CD14-positive monocyte (primary cell): Measurements from ENCODE around the gene HS1BP3. TPM values are rescaled to one million over a fixed set of nuclear protein-coding genes. Genes with fewer than 3 reads are reported as not detected.

ENCODE experiments used
- DNase-seq, 3 donors: peaks; one replicate each; pipeline ENCODE4 v3.0.0-alpha.2; 2011 to 2022
- H2AFZ ChIP-seq: 2 replicates; pipeline ENCODE4 v1.6.0; 2012; ENCODE audit warnings: mild to moderate bottlenecking, low read depth, low read length, inconsistent platforms; ENCODE audit not compliant: insufficient read depth, poor library complexity, severe bottlenecking
- H3K27ac ChIP-seq, 2 donors: 1 replicate in 1 of 2; 2 replicates in 1 of 2; pipeline ENCODE4 v1.5.1; 2012 to 2013; ENCODE audit warnings: low read length in 2 of 2, control low read depth in 1 of 2, inconsistent platforms in 1 of 2, low read depth in 1 of 2, mild to moderate bottlenecking in 1 of 2
- H3K27me3 ChIP-seq, 2 donors: one replicate each; pipeline versions ENCODE4 v1.6.0 to v1.6.1; 2011 to 2013; ENCODE audit warnings: low read length in 2 of 2; ENCODE audit not compliant: control insufficient read depth in 2 of 2, insufficient read depth in 2 of 2
- H3K36me3 ChIP-seq, 2 donors: replicated peaks in 1 of 2; 1 replicate in 1 of 2; 2 replicates in 1 of 2; pipeline versions ENCODE4 v1.5.1 to v1.6.1; 2012 to 2013; ENCODE audit warnings: low read length in 2 of 2, control low read depth in 1 of 2, inconsistent platforms in 1 of 2, mild to moderate bottlenecking in 1 of 2; ENCODE audit not compliant: insufficient read depth in 2 of 2, control insufficient read depth in 1 of 2
- H3K4me1 ChIP-seq, 2 donors: 1 replicate in 1 of 2; 2 replicates in 1 of 2; pipeline versions ENCODE4 v1.5.1 to v1.6.1; 2012 to 2013; ENCODE audit warnings: low read length in 2 of 2, control low read depth in 1 of 2, inconsistent platforms in 1 of 2, mild to moderate bottlenecking in 1 of 2, moderate library complexity in 1 of 2; ENCODE audit not compliant: insufficient read depth in 2 of 2, control insufficient read depth in 1 of 2
- H3K4me2 ChIP-seq: replicated peaks from 2 replicates; pipeline ENCODE3; 2012; ENCODE audit warnings: low read length, moderate library complexity, mild to moderate bottlenecking; ENCODE audit not compliant: poor library complexity, severe bottlenecking; ENCODE audit errors: extremely low read depth
- H3K4me3 ChIP-seq, 3 experiments: fragments of 200-600 bp in 1 of 3; sonication (generic) in 1 of 3; replicated peaks in 1 of 3; 1 replicate in 2 of 3; 2 replicates in 1 of 3; pipeline ENCODE4 v1.5.1; 2011 to 2013; ENCODE audit warnings: low read length in 3 of 3, mild to moderate bottlenecking in 3 of 3, control low read depth in 2 of 3, low read depth in 2 of 3, inconsistent platforms in 1 of 3, moderate library complexity in 1 of 3
- H3K79me2 ChIP-seq: 2 replicates; pipeline ENCODE4 v1.6.0; 2012; ENCODE audit warnings: mild to moderate bottlenecking, control low read depth, inconsistent platforms, low read length, moderate library complexity; ENCODE audit not compliant: insufficient read depth
- H3K9ac ChIP-seq: 2 replicates; pipeline ENCODE4 v1.6.0; 2017; ENCODE audit warnings: low read length, mild to moderate bottlenecking; ENCODE audit not compliant: insufficient read depth, poor library complexity, severe bottlenecking
- H3K9me3 ChIP-seq, 2 donors: replicated peaks in 1 of 2; 1 replicate in 1 of 2; 2 replicates in 1 of 2; pipeline versions ENCODE4 v1.5.1 to v1.6.1; 2012 to 2013; ENCODE audit warnings: low read length in 2 of 2, control low read depth in 1 of 2; ENCODE audit not compliant: control insufficient read depth in 1 of 2, insufficient read depth in 1 of 2
- H4K20me1 ChIP-seq: 2 replicates; pipeline ENCODE4 v1.6.0; 2012; ENCODE audit warnings: mild to moderate bottlenecking, low read length, control low read depth, moderate library complexity; ENCODE audit not compliant: insufficient read depth
- H3K27ac Mint-ChIP-seq, 7 donors: one replicate each; pipeline ENCODE4 v1.8.0; 2020; ENCODE audit warnings: mild to moderate bottlenecking in 7 of 7, mixed read lengths in 7 of 7, moderate library complexity in 6 of 7, inconsistent platforms in 2 of 7
- H3K27me3 Mint-ChIP-seq, 3 donors: one replicate each; pipeline ENCODE4 v1.8.0; 2021 to 2022; ENCODE audit warnings: low read depth in 3 of 3, mild to moderate bottlenecking in 3 of 3, mixed read lengths in 3 of 3, moderate library complexity in 3 of 3, inconsistent platforms in 1 of 3
- H3K36me3 Mint-ChIP-seq, 2 donors: one replicate each; pipeline ENCODE4 v1.8.0; 2020; ENCODE audit warnings: mixed read lengths in 2 of 2, inconsistent platforms in 1 of 2, mild to moderate bottlenecking in 1 of 2
- H3K4me1 Mint-ChIP-seq: one replicate; pipeline ENCODE4 v1.8.0; 2020; ENCODE audit warnings: mild to moderate bottlenecking, mixed read lengths
- H3K4me3 Mint-ChIP-seq, 2 donors: one replicate each; pipeline ENCODE4 v1.8.0; 2020; ENCODE audit warnings: mild to moderate bottlenecking in 2 of 2, mixed read lengths in 2 of 2, moderate library complexity in 1 of 2
- H3K9me3 Mint-ChIP-seq, 7 donors: one replicate each; pipeline ENCODE4 v1.8.0; 2020 to 2022; ENCODE audit warnings: mixed read lengths in 7 of 7, mild to moderate bottlenecking in 6 of 7, moderate library complexity in 6 of 7, inconsistent platforms in 2 of 7
- WGBS: methylation state at CpG from one replicate; pipeline ENCODE4 v1.1.5; 2013; ENCODE audit warnings: missing lambda C conversion rate; ENCODE audit not compliant: insufficient coverage; 5-methylcytosine and 5-hydroxymethylcytosine counted together
- intact Hi-C, 2 donors: fragments of 100-400 bp; cut with micrococcal nuclease; formaldehyde crosslinking; loops; one replicate each; pipeline versions ENCODE4 v1.15.0 to v1.15.1; 2023
- polyA plus RNA-seq, 3 donors: library from polyadenylated mRNA; depleted of rRNA in 1 of 3; unstranded in 2 of 3; stranded (reverse) in 1 of 3; fragments of 300-500 nt in 2 of 3; fragments of >200 nt in 1 of 3; fragmentation: Illumina TruSeq in 2 of 3; gene quantifications; 1 replicate in 2 of 3; 2 replicates in 1 of 3; pipeline ENCODE4 v1.2.3, GENCODE V29; 2012 to 2021
- TF ChIP-seq, protein P1 (sequence below): fragments of 200-600 bp; IDR thresholded peaks from one replicate; pipeline ENCODE4 v1.8.0; 2022; ENCODE audit warnings: antibody characterized with exemption, mild to moderate bottlenecking

HS1BP3 gene
- polyA plus RNA-seq, 3 donors: 45.1 to 48.9 (median 45.4) TPM

- Histone ChIP-seq H4K20me1 (no peaks in the 10 kb centered on the region), H3K27me3 (no peaks in the 10 kb centered on the region), H3K36me3 (no peaks in the 10 kb centered on the region), H3K9ac (no peak overlapping the region), H3K4me3 (no peak overlapping the region), H2AFZ (no peak overlapping the region), H3K4me1 (peaks cover 35 to 49% of the 10 kb centered on the region in 2 donors), H3K4me2 (no peak overlapping the region), H3K9me3 (no peaks in the 10 kb centered on the region), H3K27ac (no peak overlapping the region), H3K79me2 (no peaks in the 10 kb centered on the region)
- Mint-ChIP-seq H3K4me3 (no peak overlapping the region), H3K27ac (peak overlapping the region in 4 of 7 donors; percentile 3 to 62 (median 31)), H3K9me3 (peaks cover 0 to 2% (median 0%) of the 10 kb centered on the region in 7 donors), H3K4me1 (peaks cover 50% of the 10 kb centered on the region), H3K27me3 (peaks cover under 1 to 7% (median 5%) of the 10 kb centered on the region in 3 donors), H3K36me3 (peaks cover 5 to 13% of the 10 kb centered on the region in 2 donors)
- TF ChIP-seq, protein P1, sequence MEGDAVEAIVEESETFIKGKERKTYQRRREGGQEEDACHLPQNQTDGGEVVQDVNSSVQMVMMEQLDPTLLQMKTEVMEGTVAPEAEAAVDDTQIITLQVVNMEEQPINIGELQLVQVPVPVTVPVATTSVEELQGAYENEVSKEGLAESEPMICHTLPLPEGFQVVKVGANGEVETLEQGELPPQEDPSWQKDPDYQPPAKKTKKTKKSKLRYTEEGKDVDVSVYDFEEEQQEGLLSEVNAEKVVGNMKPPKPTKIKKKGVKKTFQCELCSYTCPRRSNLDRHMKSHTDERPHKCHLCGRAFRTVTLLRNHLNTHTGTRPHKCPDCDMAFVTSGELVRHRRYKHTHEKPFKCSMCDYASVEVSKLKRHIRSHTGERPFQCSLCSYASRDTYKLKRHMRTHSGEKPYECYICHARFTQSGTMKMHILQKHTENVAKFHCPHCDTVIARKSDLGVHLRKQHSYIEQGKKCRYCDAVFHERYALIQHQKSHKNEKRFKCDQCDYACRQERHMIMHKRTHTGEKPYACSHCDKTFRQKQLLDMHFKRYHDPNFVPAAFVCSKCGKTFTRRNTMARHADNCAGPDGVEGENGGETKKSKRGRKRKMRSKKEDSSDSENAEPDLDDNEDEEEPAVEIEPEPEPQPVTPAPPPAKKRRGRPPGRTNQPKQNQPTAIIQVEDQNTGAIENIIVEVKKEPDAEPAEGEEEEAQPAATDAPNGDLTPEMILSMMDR: no peak
- WGBS: 79% methylated on average over 4 of the region's 9 CpGs
- intact Hi-C loops: no loop called here
- DNase-seq: no peak
Measured at GRCh38 chr2:20596973-20597859, 53.7 kb downstream of the HS1BP3 start.

- Histone ChIP-seq H4K20me1 (no peaks in the 10 kb centered on the region), H3K79me2 (no peaks in the 10 kb centered on the region), H3K27me3 (no peaks in the 10 kb centered on the region), H3K4me3 (no peak overlapping the region), H3K9ac (no peak overlapping the region), H3K4me2 (no peak overlapping the region), H3K36me3 (no peaks in the 10 kb centered on the region), H2AFZ (no peak overlapping the region), H3K27ac (peak overlapping the region in 1 of 2 donors; percentile 42), H3K4me1 (peaks cover 38 to 55% of the 10 kb centered on the region in 2 donors), H3K9me3 (no peaks in the 10 kb centered on the region)
- H3K9me3 Mint-ChIP-seq: peaks cover 0 to 3% (median 0%) of the 10 kb centered on the region in 7 donors
- peaks cover 55% of the 10 kb centered on the region for H3K4me1 Mint-ChIP-seq
- peaks cover 1 to 7% (median 5%) of the 10 kb centered on the region in 3 donors for H3K27me3 Mint-ChIP-seq
- TF ChIP-seq, protein P1: no peak
- intact Hi-C loops: no loop called here
- DNase-seq: no peak
- peak overlapping the region in 1 of 2 donors; percentile 41 for H3K4me3 Mint-ChIP-seq
- 67% methylated on average over 1 of the region's 4 CpGs for WGBS
- H3K27ac Mint-ChIP-seq: peak overlapping the region in 5 of 7 donors; percentile 42 to 90 (median 62)
- peaks cover 5 to 13% of the 10 kb centered on the region in 2 donors for H3K36me3 Mint-ChIP-seq
Measured at GRCh38 chr2:20596193-20596972, 54.5 kb downstream of the HS1BP3 start.
